Limb (tissue), 2 donors: Measurements from ENCODE around the gene IP6K2.

Experiments used
- DNase-seq, 2 donors: peaks; one replicate each; pipeline ENCODE4 v3.0.0-alpha.2; 2016; ENCODE audit errors: extremely low spot score in 2 of 2

The IP6K2 gene

GRCh38 chr3:48689384-48689783 is 27.6 kb downstream of the IP6K2 start:
- DNase-seq, result no peak

GRCh38 chr3:48688737-48689075 is 28.3 kb downstream of the IP6K2 start:
- DNase-seq, result no peak

GRCh38 chr3:48688032-48688736 is 28.8 kb downstream of the IP6K2 start:
- DNase-seq, result no peak

GRCh38 chr3:48687220-48687678 is 29.8 kb downstream of the IP6K2 start:
- DNase-seq, result no peak

GRCh38 chr3:48686538-48687219 is 30.3 kb downstream of the IP6K2 start:
- DNase-seq, result no peak

- peak; percentile 90 to 96 for DNase-seq
These were observed 31.2 kb downstream of the IP6K2 start, which contains the start of gene NCKIPSD for GRCh38 chr3:48685603-48686511. TSS of gene NCKIPSD (minus strand) at chr3:48685915. CDS start at chr3:48685807, 108 bp downstream.

GRCh38 chr3:48685293-48685602 is 31.8 kb downstream of the IP6K2 start:
- DNase-seq, result no peak

GRCh38 chr3:48684480-48685143 is 32.4 kb downstream of the IP6K2 start:
- no peak for DNase-seq

GRCh38 chr3:48684054-48684349 is 33.0 kb downstream of the IP6K2 start:
- DNase-seq, result no peak

- no peak for DNase-seq
These were observed 34.2 kb downstream of the IP6K2 start for GRCh38 chr3:48682786-48683185.

- DNase-seq, result no peak
These were observed 34.9 kb downstream of the IP6K2 start for GRCh38 chr3:48681974-48682610.

GRCh38 chr3:48681541-48681880 is 35.5 kb downstream of the IP6K2 start:
- DNase-seq, result no peak

- no peak for DNase-seq
These were observed 36.0 kb downstream of the IP6K2 start for GRCh38 chr3:48680811-48681540.

GRCh38 chr3:48679411-48680391 is 37.3 kb downstream of the IP6K2 start:
- DNase-seq, result no peak

- DNase-seq, result no peak
These were observed 38.2 kb downstream of the IP6K2 start for GRCh38 chr3:48678566-48679380.

- DNase-seq, result no peak
These were observed 39.0 kb downstream of the IP6K2 start for GRCh38 chr3:48678056-48678455.

GRCh38 chr3:48674505-48674904 is 42.5 kb downstream of the IP6K2 start:
- DNase-seq, result no peak

- DNase-seq, result no peak
These were observed 44.5 kb downstream of the IP6K2 start for GRCh38 chr3:48672522-48672921.

- no peak for DNase-seq
These were observed 52.1 kb downstream of the IP6K2 start for GRCh38 chr3:48664929-48665328.
